Frontal cortex (tissue), 1 donor: ENCODE results near the gene VWA1. TPM values are rescaled to one million over a fixed set of nuclear protein-coding genes. Genes with fewer than 3 reads are reported as not detected.

ENCODE experiments used
- total RNA-seq: library from RNA; depleted of rRNA; stranded (reverse); fragments of >200 nt; gene quantifications from one replicate; pipeline ENCODE4 v1.2.3, GENCODE V29; 2014

Gene VWA1
- total RNA-seq, 1 donor from 2014 or later, result 2.9 TPM

Other genes with a start within 250 kb of the VWA1 start
- not detected for gene TNFRSF18, start 229.1 kb upstream of the VWA1 start, total RNA-seq
- gene TNFRSF4, start 221.5 kb upstream of the VWA1 start, total RNA-seq, result not detected
- gene SDF4, start 203.7 kb upstream of the VWA1 start, total RNA-seq, result 22.8 TPM
- gene B3GALT6, start 203.5 kb upstream of the VWA1 start, total RNA-seq, result 24.1 TPM
- gene C1QTNF12, start 189.0 kb upstream of the VWA1 start, total RNA-seq, result not detected
- gene UBE2J2, start 161.8 kb upstream of the VWA1 start, total RNA-seq, result 37.9 TPM
- gene SCNN1D, start 155.3 kb upstream of the VWA1 start, total RNA-seq, result 1.2 TPM
- gene ACAP3, start 127.8 kb upstream of the VWA1 start, total RNA-seq, result 63.2 TPM
- gene PUSL1, start 127.1 kb upstream of the VWA1 start, total RNA-seq, result 6.5 TPM
- 28.9 TPM for gene INTS11, start 111.0 kb upstream of the VWA1 start, total RNA-seq
- 14.3 TPM for gene CPTP, start 110.9 kb upstream of the VWA1 start, total RNA-seq
- gene TAS1R3, start 104.4 kb upstream of the VWA1 start, total RNA-seq, result 0.41 TPM
- gene DVL1, start 86.3 kb upstream of the VWA1 start, total RNA-seq, result 65.2 TPM
- gene MXRA8, start 77.1 kb upstream of the VWA1 start, total RNA-seq, result 10.2 TPM
- gene AURKAIP1, start 60.5 kb upstream of the VWA1 start, total RNA-seq, result 31.0 TPM
- gene CCNL2, start 36.4 kb upstream of the VWA1 start, total RNA-seq, result 84.0 TPM
- 54.6 TPM for gene MRPL20, start 28.4 kb upstream of the VWA1 start, total RNA-seq
- gene ANKRD65, start 14.4 kb upstream of the VWA1 start, total RNA-seq, result 1.2 TPM
- gene ATAD3C, start 14.0 kb downstream of the VWA1 start, total RNA-seq, result not detected
- gene ATAD3B, start 36.1 kb downstream of the VWA1 start, total RNA-seq, result 10.6 TPM
- gene ATAD3A, start 76.5 kb downstream of the VWA1 start, total RNA-seq, result 9.0 TPM
- gene TMEM240, start 104.9 kb downstream of the VWA1 start, total RNA-seq, result 16.3 TPM
- 34.2 TPM for gene SSU72, start 139.2 kb downstream of the VWA1 start, total RNA-seq
- 2.9 TPM for gene FNDC10, start 164.4 kb downstream of the VWA1 start, total RNA-seq
- 45.7 TPM for gene MIB2, start 179.8 kb downstream of the VWA1 start, total RNA-seq
- gene MMP23B, start 196.5 kb downstream of the VWA1 start, total RNA-seq, result 0.82 TPM
- gene CDK11B, start 223.3 kb downstream of the VWA1 start, total RNA-seq, result 9.0 TPM